Activated CD4-positive, alpha-beta T cell treated with anti-CD3 and anti-CD28 coated beads, Interleukin-10, Interleukin-2, amounts not matched to agents 100 ng/mL and 50 ng/mL, durations not matched to agents 16 hours and 8 hours (primary cell): ENCODE results near the gene RMI1.
"Not testable (repeated sequence)": the region's sequence is repeated elsewhere in the genome, so short reads cannot be mapped to it uniquely, and the experiment has no call there.

Experiments
- DNase-seq: peaks from one replicate; pipeline ENCODE4 v3.0.0-alpha.2; 2020

RMI1 gene

DNA sequence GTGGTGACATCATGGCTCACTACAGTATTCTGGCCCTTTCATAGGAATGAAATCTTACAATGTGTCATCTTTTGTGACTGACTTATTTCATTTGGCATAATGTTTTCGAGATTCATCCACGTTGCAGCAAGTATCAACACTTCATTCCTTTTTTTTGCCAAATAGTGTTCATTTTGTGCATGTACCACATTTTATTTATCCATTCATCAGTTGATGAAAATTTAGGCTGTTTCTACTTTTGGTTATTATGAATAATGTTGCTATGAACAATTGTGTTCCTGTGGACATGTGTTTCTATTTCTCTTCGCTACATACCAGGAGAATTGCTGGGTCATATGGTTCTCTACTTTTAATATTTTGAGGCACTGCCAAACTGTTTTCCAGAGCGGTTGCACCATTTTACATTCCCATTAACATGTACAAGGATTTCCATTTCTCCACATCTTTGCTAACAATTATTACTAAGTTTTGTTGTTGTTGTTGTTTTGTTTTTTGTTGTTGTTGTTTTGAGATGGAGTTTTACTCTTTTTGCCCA is 43.5 kb downstream of the RMI1 start:
- no peak for DNase-seq

DNA sequence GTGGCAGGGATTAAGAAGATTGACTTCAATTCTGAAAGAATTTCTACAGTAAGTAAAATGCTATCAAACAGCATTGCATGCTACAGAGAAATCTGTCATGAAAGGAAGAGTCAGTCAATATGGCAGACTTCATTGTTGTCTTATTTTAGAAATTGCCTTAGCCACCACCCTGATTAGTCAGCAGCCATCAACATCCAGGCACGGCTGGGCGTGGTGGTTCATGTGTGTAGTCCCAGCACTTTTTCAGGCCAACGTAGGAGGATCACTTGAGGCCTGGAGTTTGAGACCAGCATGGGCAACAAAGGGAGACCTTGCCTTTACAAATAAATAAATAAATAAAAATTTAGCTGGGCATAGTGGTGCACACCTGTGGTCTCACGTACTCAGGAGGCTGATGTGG is 46.6 kb downstream of the RMI1 start:
- no peak for DNase-seq

DNA sequence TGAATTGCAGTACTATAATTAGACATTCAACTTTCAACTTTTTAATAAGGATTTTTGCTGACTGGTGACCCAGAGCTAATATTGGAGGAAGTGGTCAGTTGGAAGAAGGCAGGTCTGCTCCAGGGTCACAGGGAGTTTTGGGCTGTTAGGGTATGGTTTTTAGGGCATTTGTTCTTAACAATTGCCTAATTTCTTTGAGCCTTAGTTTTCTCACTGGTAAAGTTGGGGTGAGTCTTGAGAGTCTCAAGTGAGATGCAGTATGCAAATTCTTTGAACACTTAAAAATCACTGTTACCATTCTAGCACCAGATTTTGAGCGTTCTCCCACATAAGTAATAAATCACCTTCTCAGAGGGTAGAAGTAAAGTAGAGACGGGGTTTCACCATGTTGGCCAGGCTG is 50.9 kb downstream of the RMI1 start:
- no peak for DNase-seq

DNA sequence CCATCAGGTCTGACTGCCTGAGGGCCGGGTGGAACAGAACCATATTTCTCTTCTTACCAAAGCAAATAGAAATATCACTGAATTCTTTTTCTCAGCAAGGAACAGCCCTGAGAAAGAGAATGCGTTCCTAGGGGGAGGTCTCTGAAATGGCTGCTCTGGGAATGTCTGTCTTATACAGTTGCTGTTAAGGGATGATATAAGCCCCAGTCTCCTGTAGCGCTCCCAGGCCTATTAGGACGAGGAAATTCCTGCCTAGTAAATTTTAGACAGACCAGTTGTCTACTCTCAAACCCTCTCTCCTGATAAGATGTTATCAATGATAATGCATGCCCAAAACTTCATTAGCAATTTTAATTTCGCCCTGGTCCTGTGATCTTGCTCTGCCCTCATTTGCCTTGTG is 61.3 kb downstream of the RMI1 start:
- not testable (repeated sequence) for DNase-seq

DNA sequence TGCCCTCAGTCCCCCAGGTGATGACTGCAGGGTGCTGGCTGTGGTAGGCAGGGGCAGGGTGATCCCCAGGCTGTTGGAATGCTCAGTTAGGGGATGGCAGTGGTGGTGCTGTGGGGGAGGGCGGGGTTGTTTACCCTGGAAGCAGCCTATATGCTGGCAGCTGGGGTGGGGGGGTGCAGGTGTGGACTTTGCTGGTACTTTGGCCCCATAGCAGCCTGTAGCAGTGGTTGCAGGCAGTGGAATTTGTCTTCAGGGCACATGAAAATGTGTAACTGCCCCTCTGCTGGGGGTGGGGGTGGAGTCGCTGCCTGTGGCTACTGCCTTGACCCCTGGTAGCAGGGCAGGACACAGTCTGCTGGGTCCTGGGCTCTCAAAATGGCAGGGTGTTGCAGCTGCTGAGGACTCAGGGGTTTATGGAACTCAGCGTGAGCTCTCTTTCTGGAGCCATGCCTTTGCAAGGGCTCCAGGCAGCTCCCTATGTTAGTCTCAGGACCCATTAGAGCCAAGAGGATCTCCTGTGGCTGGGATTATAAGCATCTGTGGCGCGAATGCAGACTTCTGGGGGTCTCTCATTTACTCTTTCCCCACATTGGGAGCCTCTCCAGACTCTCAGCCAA is 65.0 kb downstream of the RMI1 start:
- DNase-seq, result no peak
